ENCODE measurements around the gene EIF4ENIF1.

The EIF4ENIF1 gene

GRCh38 chr22:31533374-31533773 lies 43.7 kb upstream of the EIF4ENIF1 start:
- no peak overlapping the region for H3K4me3 ChIP-seq (ENCODE audit: low read length)
- H3K9me3 ChIP-seq (replicated peaks; ENCODE audit: insufficient read depth, low read length): no peaks in the 10 kb centered on the region
- H3K36me3 ChIP-seq (replicated peaks; ENCODE audit: insufficient read depth, low read length): no peaks in the 10 kb centered on the region
- no peak overlapping the region for H3K4me2 ChIP-seq (ENCODE audit: low read depth, low read length)
- H3K9ac ChIP-seq (ENCODE audit: low read length): no peak overlapping the region
- no peaks in the 10 kb centered on the region for H3K9me2 ChIP-seq (replicated peaks; ENCODE audit: insufficient read depth, low read length)
- H3K27ac ChIP-seq (ENCODE audit: low read length): no peak overlapping the region
- no peak for TF ChIP-seq EZH2phosphoT487 (IDR thresholded peaks at IDR 0.05; ENCODE audit: low read length)
- no peak for TF ChIP-seq EZH2 (optimal IDR thresholded peaks at IDR 0.05; ENCODE audit: low read depth, low read length)
- TF ChIP-seq CTCF (IDR thresholded peaks at IDR 0.05; ENCODE audit: low read length): no peak
- no peaks in the 10 kb centered on the region for H3K27me3 ChIP-seq (replicated peaks; ENCODE audit: insufficient read depth, low read length)
- no peaks in the 10 kb centered on the region for H4K20me1 ChIP-seq (ENCODE audit: insufficient read depth, low read length)
- H3K4me1 ChIP-seq (ENCODE audit: low read length): no peaks in the 10 kb centered on the region
- no peak overlapping the region for H2AFZ ChIP-seq (ENCODE audit: low read length)
- DNase-seq: no peak
- no peaks in the 10 kb centered on the region for H3K79me2 ChIP-seq (ENCODE audit: low read length)
- H3F3A ChIP-seq (ENCODE audit: insufficient read depth, low read length): no peaks in the 10 kb centered on the region

- no peaks in the 10 kb centered on the region for H3K79me2 ChIP-seq (ENCODE audit: low read length)
- H3K27ac ChIP-seq (ENCODE audit: low read length): no peak overlapping the region
- H3K4me2 ChIP-seq (ENCODE audit: low read depth, low read length): no peak overlapping the region
Measured at GRCh38 chr22:31532060-31532459, 42.4 kb upstream of the EIF4ENIF1 start.

GRCh38 chr22:31530823-31531195 lies 41.2 kb upstream of the EIF4ENIF1 start:
- Histone ChIP-seq H3K36me3 (replicated peaks; ENCODE audit: insufficient read depth, low read length) (no peaks in the 10 kb centered on the region), H3K9ac (ENCODE audit: low read length) (no peak overlapping the region), H3K4me3 (ENCODE audit: low read length) (no peak overlapping the region), H3K79me2 (ENCODE audit: low read length) (peaks cover 6% of the 10 kb centered on the region), H3K9me2 (replicated peaks; ENCODE audit: insufficient read depth, low read length) (no peaks in the 10 kb centered on the region), H3K27ac (ENCODE audit: low read length) (no peak overlapping the region), H3K27me3 (replicated peaks; ENCODE audit: insufficient read depth, low read length) (no peaks in the 10 kb centered on the region), H2AFZ (ENCODE audit: low read length) (no peak overlapping the region), H3K4me1 (ENCODE audit: low read length) (no peaks in the 10 kb centered on the region), H3K9me3 (replicated peaks; ENCODE audit: insufficient read depth, low read length) (no peaks in the 10 kb centered on the region), H3F3A (ENCODE audit: insufficient read depth, low read length) (no peaks in the 10 kb centered on the region), H3K4me2 (ENCODE audit: low read depth, low read length) (no peak overlapping the region), H4K20me1 (ENCODE audit: insufficient read depth, low read length) (no peaks in the 10 kb centered on the region)
- no peak for DNase-seq
- no peak for TF ChIP-seq CTCF (IDR thresholded peaks at IDR 0.05; ENCODE audit: low read length)
- no peak for TF ChIP-seq EZH2phosphoT487 (IDR thresholded peaks at IDR 0.05; ENCODE audit: low read length)
- no peak for TF ChIP-seq EZH2 (optimal IDR thresholded peaks at IDR 0.05; ENCODE audit: low read depth, low read length)

More at GRCh38 chr22:31532060-31532459, 42.4 kb upstream of the EIF4ENIF1 start:
- Histone ChIP-seq H3K36me3 (replicated peaks; ENCODE audit: insufficient read depth, low read length) (no peaks in the 10 kb centered on the region), H3K9me2 (replicated peaks; ENCODE audit: insufficient read depth, low read length) (no peaks in the 10 kb centered on the region), H4K20me1 (ENCODE audit: insufficient read depth, low read length) (no peaks in the 10 kb centered on the region), H3K27me3 (replicated peaks; ENCODE audit: insufficient read depth, low read length) (no peaks in the 10 kb centered on the region), H2AFZ (ENCODE audit: low read length) (no peak overlapping the region), H3K9ac (ENCODE audit: low read length) (no peak overlapping the region), H3K4me1 (ENCODE audit: low read length) (no peaks in the 10 kb centered on the region), H3K4me3 (ENCODE audit: low read length) (no peak overlapping the region), H3K9me3 (replicated peaks; ENCODE audit: insufficient read depth, low read length) (no peaks in the 10 kb centered on the region), H3F3A (ENCODE audit: insufficient read depth, low read length) (no peaks in the 10 kb centered on the region)
- no peak for TF ChIP-seq EZH2phosphoT487 (IDR thresholded peaks at IDR 0.05; ENCODE audit: low read length)
- TF ChIP-seq EZH2 (optimal IDR thresholded peaks at IDR 0.05; ENCODE audit: low read depth, low read length): no peak
- TF ChIP-seq CTCF (IDR thresholded peaks at IDR 0.05; ENCODE audit: low read length): no peak
- no peak for DNase-seq
